BLaER1 (cell line): ENCODE data around the gene NMRK2.

Experiments
- H3K27ac ChIP-seq: shearing (Covaris generic); formaldehyde crosslinking; 2 replicates; pipeline ENCODE4 v1.8.1; 2022
- H3K27me3 ChIP-seq: shearing (Covaris generic); formaldehyde crosslinking; 2 replicates; pipeline ENCODE4 v1.8.1; 2022
- H3K36me3 ChIP-seq: shearing (Covaris generic); formaldehyde crosslinking; 2 replicates; pipeline ENCODE4 v1.8.1; 2022
- H3K4me1 ChIP-seq: shearing (Covaris generic); formaldehyde crosslinking; 2 replicates; pipeline ENCODE4 v1.8.1; 2022
- H3K4me2 ChIP-seq: shearing (Covaris generic); formaldehyde crosslinking; 2 replicates; pipeline ENCODE4 v1.8.1; 2022
- H3K4me3 ChIP-seq: shearing (Covaris generic); formaldehyde crosslinking; 2 replicates; pipeline ENCODE4 v1.8.1; 2022
- H3K9ac ChIP-seq: shearing (Covaris generic); formaldehyde crosslinking; 2 replicates; pipeline ENCODE4 v1.8.1; 2022
- H3K9me3 ChIP-seq: shearing (Covaris generic); formaldehyde crosslinking; 2 replicates; pipeline ENCODE4 v1.8.1; 2022
- H4K20me1 ChIP-seq: shearing (Covaris generic); formaldehyde crosslinking; 2 replicates; pipeline ENCODE4 v1.8.1; 2022
- Cebpa-rat ChIP-seq: shearing (Covaris generic); IDR thresholded peaks from 2 replicates; pipeline ENCODE4 v1.8.1; 2022

The NMRK2 gene

GRCh38 chr19:3981736-3982681 lies 49.1 kb downstream of the NMRK2 start:
- peak overlapping the region; percentile 99 for H3K4me2 ChIP-seq
- peak overlapping the region; percentile 97; the same call in 1 of the 2 replicates for H3K4me3 ChIP-seq
- peaks cover 83% of the 10 kb centered on the region for H3K4me1 ChIP-seq
- H3K9ac ChIP-seq: peak overlapping the region; percentile 100
- no peaks in the 10 kb centered on the region for H3K27me3 ChIP-seq
- H3K27ac ChIP-seq: peak overlapping the region; percentile 62
- no peak for TF ChIP-seq Cebpa-rat
- peaks cover 82% of the 10 kb centered on the region for H4K20me1 ChIP-seq
- peaks cover 77% of the 10 kb centered on the region for H3K36me3 ChIP-seq
- no peaks in the 10 kb centered on the region for H3K9me3 ChIP-seq

- Histone ChIP-seq H3K4me1 (peaks cover 81% of the 10 kb centered on the region), H4K20me1 (peaks cover 73% of the 10 kb centered on the region), H3K4me3 (peak overlapping the region; percentile 97)
Measured at GRCh38 chr19:3982701-3983541, 50.1 kb downstream of the NMRK2 start.

GRCh38 chr19:3983542-3983914 lies 50.7 kb downstream of the NMRK2 start:
- no peaks in the 10 kb centered on the region for H3K9me3 ChIP-seq
- peak overlapping the region; percentile 98 for H3K27ac ChIP-seq
- H3K9ac ChIP-seq: peak overlapping the region; percentile 100
- peak overlapping the region; percentile 97 for H3K4me3 ChIP-seq
- peaks cover 67% of the 10 kb centered on the region for H4K20me1 ChIP-seq
- H3K4me1 ChIP-seq: peaks cover 81% of the 10 kb centered on the region
- H3K4me2 ChIP-seq: peak overlapping the region; percentile 99
- H3K27me3 ChIP-seq: no peaks in the 10 kb centered on the region
- TF ChIP-seq Cebpa-rat: no peak
- peaks cover 62% of the 10 kb centered on the region for H3K36me3 ChIP-seq

More at GRCh38 chr19:3982701-3983541, 50.1 kb downstream of the NMRK2 start:
- Histone ChIP-seq H3K9me3 (no peaks in the 10 kb centered on the region), H3K4me2 (peak overlapping the region; percentile 99), H3K9ac (peak overlapping the region; percentile 100), H3K27me3 (no peaks in the 10 kb centered on the region), H3K27ac (peak overlapping the region; percentile 98), H3K36me3 (peaks cover 68% of the 10 kb centered on the region)
- TF ChIP-seq Cebpa-rat: no peak

- Histone ChIP-seq H3K4me2 (peak overlapping the region; percentile 99), H3K4me1 (peaks cover 77% of the 10 kb centered on the region), H3K27me3 (no peaks in the 10 kb centered on the region), H4K20me1 (peaks cover 62% of the 10 kb centered on the region), H3K27ac (peak overlapping the region; percentile 98), H3K9me3 (no peaks in the 10 kb centered on the region), H3K36me3 (peaks cover 57% of the 10 kb centered on the region), H3K9ac (peak overlapping the region; percentile 100), H3K4me3 (peak overlapping the region; percentile 97)
- TF ChIP-seq Cebpa-rat: peak; percentile 91
Measured at GRCh38 chr19:3983936-3984583, 51.2 kb downstream of the NMRK2 start.

GRCh38 chr19:3984584-3984907 lies 51.7 kb downstream of the NMRK2 start:
- peak overlapping the region; percentile 99 for H3K4me2 ChIP-seq
- peak overlapping the region; percentile 100 for H3K9ac ChIP-seq
- peaks cover 52% of the 10 kb centered on the region for H3K36me3 ChIP-seq
- H3K9me3 ChIP-seq: no peaks in the 10 kb centered on the region
- no peaks in the 10 kb centered on the region for H3K27me3 ChIP-seq
- peak overlapping the region; percentile 98 for H3K27ac ChIP-seq
- H4K20me1 ChIP-seq: peaks cover 57% of the 10 kb centered on the region
- peaks cover 72% of the 10 kb centered on the region for H3K4me1 ChIP-seq
- peak overlapping the region; percentile 97 for H3K4me3 ChIP-seq
- TF ChIP-seq Cebpa-rat: no peak

- H3K9ac ChIP-seq: peak within 1 kb of the TSS; percentile 100
- H3K4me2 ChIP-seq: peak within 1 kb of the TSS; percentile 99
- peaks cover 46% of the 10 kb centered on the region for H3K36me3 ChIP-seq
- H3K4me1 ChIP-seq: peaks cover 66% of the 10 kb centered on the region
- TF ChIP-seq Cebpa-rat: no peak
- H3K4me3 ChIP-seq: peak within 1 kb of the TSS; percentile 97
- H4K20me1 ChIP-seq: peaks cover 51% of the 10 kb centered on the region
- H3K9me3 ChIP-seq: no peaks in the 10 kb centered on the region
- no peaks in the 10 kb centered on the region for H3K27me3 ChIP-seq
- H3K27ac ChIP-seq: peak within 1 kb of the TSS; percentile 98
Measured at GRCh38 chr19:3984908-3985642, 52.2 kb downstream of the NMRK2 start, which contains the start of gene EEF2. Gene EEF2, minus strand, starts transcription at chr19:3985463. Its CDS starts 83 bp downstream, at chr19:3985380.

- H3K27me3 ChIP-seq: no peaks in the 10 kb centered on the region
- H3K4me2 ChIP-seq: peak overlapping the region; percentile 98
- peaks cover 40% of the 10 kb centered on the region for H3K36me3 ChIP-seq
- H3K27ac ChIP-seq: peak overlapping the region; percentile 98
- H3K9ac ChIP-seq: peak overlapping the region; percentile 100
- peaks cover 60% of the 10 kb centered on the region for H3K4me1 ChIP-seq
- H3K9me3 ChIP-seq: no peaks in the 10 kb centered on the region
- peaks cover 45% of the 10 kb centered on the region for H4K20me1 ChIP-seq
- peak overlapping the region; percentile 97 for H3K4me3 ChIP-seq
- TF ChIP-seq Cebpa-rat: no peak
Measured at GRCh38 chr19:3985643-3986259, 52.9 kb downstream of the NMRK2 start.

GRCh38 chr19:3986260-3987041 lies 53.6 kb downstream of the NMRK2 start:
- H3K9me3 ChIP-seq: no peaks in the 10 kb centered on the region
- no peaks in the 10 kb centered on the region for H3K27me3 ChIP-seq
- peak overlapping the region; percentile 98 for H3K4me2 ChIP-seq
- H3K4me3 ChIP-seq: peak overlapping the region; percentile 97
- peaks cover 38% of the 10 kb centered on the region for H4K20me1 ChIP-seq
- H3K36me3 ChIP-seq: peaks cover 33% of the 10 kb centered on the region
- peaks cover 53% of the 10 kb centered on the region for H3K4me1 ChIP-seq
- peak overlapping the region; percentile 100 for H3K9ac ChIP-seq
- H3K27ac ChIP-seq: peak overlapping the region; percentile 98
- TF ChIP-seq Cebpa-rat: no peak
